GM21529 (cell line): ENCODE measurements around the gene ACOXL.

Source experiments
- ATAC-seq: cut with Tn5 transposase; IDR thresholded peaks from one replicate; pipeline ENCODE4 v1.9.1; 2021; ENCODE audit not compliant: unreplicated experiment

The ACOXL gene

DNA sequence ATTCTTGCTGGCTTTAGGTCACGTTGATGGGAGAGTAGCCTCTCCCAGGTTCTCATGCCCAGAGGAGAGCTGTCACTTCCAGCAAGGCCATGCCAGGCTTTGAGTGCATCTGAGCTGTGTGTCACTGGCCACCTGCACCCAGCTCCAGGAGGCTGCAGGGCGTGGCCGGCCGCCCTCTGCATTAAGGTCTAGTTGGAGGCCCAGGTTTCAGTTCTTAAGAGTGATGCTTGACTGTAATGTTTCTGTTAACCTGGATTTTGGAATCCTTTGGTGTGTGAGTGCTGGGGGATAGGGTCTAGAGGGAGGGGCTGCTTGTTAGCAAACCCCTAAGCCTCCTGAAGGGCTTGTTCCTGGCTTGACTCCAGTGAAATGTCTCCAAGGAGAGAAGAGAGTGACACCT, 140.1 kb downstream of the ACOXL start:
- no peak for ATAC-seq

DNA sequence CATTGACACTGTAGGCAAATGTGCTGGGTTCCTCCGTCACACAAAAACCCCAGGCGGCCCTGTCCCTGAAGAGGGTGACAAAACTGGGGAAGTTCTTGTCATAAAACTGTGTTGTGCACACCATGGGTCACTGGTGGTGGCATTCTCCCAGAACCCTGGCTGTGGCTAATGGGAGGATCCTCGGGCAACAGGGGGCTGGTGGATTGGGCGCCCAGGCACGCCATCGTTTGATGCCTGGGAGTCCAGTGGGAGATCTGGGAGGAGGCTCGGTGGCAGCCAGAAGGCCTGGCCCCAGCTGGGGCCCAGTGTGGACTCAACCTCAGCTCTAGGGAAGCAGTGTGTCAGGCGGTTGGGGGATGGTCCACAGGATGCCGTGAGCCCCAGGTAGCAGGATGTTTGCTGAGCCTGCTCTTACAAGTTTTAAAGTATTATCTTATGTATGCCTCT, 140.7 kb downstream of the ACOXL start:
- no peak for ATAC-seq

DNA sequence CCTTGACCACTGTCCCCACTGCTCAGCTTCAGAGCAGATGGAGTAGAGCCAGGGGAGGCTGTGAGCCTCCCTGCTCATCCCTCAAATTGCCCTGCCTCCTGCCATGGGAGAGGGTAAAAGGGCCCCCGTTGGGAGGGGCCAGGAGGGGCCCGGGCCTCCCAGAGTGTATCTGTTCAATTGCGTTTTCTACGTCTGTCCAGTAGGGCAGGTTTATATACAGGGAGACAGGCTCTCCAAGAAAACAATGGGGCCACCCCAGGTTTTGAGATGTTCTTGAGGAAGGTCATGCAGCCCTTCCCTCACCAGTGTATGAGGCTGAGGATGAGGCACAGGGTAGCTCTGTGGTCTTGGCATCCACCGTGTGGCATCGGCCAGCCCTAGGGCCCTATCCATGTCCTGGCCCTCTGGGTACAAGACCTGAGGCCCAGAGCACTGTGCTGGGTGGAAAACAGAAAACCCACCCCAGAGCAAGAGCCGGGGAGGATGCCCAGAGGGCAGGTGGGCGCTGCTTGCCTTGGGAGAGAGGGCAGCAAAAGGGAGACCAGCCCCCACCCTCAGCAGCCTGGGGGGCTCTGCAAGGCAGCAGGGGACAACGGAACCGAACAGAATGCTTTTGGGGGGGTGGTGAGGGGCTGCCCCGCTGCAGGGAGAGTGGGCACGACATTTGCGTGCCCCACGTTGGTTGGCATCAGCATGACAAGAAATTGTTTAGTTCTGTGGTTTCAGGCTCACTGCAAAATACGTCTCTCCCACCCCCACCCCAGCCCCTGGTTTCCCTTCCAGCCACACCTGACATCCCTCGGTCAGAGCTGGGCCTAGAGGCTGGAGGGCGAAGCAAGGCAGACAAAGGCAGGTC, 141.5 kb downstream of the ACOXL start:
- ATAC-seq, result no peak

DNA sequence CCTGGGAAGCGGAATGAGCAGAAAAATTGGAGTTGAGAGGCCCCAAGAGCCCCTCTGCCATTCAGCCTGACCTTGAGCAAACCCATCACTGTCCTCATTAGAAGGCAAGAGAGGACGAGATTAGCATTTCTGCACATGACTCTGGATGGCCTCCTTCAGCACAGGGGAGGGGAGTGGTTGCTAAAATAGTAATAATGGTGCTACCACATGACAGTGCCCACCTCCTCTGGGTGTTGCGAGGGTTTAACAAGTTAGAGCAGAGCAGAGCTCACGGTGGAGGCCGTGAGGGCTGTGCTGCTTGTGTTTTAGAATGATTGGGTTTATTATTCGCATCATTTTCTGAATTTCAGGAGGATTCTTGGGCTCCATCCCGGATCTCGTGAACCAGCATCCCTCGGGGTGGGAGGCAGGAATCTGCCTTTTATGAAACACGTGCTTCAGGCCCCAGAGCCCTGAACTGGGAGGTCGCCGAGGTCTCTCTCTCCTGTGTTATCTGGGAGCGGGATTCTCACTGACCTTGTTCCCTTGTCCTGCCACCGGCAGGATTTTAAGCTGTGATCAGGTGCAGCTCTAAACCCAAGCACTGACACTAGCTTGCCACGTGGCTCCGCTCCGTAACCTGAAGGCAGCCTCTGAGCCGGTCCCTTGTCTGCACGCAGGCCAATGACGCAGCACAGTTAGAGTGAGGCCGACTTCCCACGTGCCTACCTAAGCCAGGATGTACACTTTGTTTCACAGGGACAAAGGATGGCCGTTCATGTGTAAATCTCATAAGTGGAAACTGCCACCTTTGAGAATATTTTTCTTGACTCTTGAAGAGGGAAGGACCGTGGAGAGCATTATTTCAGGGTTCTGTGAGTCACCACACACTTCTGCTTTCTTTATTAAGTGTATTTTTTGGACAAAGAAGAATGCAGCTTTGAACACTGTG, 142.3 kb downstream of the ACOXL start:
- peak; percentile 68 for ATAC-seq

DNA sequence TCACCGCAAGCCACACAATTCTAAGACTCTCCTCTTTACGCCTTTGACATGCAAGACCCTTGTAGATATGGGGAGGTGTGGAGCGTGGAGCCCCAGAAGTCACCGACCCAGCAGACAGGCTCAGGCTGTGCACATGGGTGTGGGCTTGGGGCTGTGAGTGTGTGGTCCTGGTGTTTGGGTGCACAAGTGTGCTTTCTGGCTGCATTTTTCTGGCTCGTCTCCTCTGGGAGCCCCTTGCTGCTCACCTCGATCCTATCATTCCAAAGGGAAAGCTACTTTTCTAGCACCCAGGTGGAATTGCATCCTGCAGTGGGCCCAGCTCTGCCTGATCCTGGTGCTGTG, 143.0 kb downstream of the ACOXL start:
- ATAC-seq, result no peak

DNA sequence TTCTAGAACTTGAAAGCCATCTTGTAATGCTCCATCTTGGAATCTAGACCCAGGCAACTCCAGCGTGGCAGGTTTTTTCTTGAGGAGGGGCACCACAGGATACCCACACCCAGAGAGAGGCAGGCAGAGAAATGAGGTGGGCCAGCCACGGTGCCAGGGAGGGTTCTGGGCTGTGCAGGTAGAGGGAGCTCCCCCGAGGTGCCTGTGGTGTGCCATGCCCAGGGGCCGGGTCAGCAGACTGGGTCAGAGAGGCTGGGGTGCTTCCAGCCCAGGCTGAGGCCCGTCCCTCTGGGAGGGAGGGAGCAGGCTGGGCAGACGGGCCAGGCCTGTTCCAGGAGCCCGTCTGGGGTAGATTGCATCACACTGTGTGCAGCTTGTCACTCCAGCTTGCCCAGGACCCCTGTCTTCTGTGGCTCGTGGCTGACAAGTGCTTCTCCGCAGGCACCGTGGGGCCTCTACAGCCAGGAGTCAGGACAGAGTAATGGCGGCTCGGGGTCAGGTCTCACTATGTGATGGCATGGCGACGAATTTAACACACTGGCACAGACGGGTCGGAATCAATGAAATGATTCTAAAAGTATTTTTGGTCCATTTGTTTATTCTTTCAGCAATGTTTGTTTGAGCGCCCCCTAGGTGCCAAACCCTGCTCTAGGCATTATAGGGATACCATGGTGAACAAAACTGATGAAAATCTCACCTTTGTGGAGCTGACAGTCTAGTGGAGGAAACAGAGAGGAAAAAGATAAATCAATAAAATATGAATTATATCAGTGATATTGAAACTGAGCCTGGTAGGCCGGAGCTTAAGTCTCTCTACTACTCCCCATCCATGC, 144.0 kb downstream of the ACOXL start:
- ATAC-seq, result no peak

DNA sequence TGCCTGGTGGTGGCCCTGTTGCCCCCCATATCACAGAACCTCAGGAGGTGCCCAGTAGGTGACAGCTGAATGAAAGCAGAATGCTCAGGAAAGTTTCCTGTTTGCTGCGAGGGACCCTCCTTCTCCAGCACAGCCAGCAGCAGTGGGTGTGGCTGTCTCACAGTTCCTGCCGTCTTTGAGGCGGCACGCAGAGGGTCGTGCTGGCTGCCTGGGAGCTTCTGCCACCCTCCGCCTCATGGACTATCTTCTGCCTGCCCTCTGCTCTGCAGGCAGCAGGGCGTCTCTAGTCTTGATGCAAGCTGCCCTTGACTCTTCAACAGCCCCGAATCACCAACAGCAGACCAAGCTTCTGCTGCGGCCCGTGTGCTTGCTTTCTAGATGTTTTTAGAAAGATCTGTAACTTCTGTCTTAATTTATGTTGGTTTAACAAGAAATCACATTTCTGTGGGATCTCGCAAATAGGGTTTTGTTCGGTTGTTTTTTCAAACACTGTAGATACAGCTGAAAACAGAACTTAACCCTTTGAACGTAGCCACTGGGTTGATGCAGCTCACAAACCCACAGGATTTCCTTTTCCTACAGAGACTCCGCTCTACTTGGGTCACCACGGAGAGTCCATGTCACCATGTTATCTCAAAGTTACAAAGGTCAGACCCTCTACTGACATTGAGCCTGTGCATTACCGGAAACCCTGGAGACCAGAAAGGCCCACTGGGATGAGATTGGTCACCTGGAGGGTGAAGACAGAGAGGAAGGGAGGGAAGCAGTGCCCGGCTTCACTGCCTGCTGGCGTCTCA, 144.9 kb downstream of the ACOXL start:
- ATAC-seq, result no peak

DNA sequence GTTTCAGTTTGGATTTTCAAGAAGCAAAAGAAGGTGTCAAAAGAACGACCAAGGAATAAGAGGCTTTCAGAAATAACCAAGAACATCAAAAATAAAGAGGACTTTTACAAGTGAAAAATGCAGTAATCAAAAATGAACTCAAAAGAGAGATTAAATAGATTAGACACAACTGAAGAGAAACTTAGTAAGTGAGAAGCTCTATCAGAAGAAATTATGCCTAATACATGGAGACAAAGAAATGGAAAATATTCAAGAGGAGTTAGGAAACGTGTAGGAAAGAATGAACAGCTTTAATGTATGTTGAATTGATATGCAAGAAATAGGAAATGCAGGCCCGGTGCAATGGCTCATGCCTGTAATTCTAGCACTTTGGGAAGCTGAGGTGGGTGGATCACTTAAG, 145.8 kb downstream of the ACOXL start:
- no peak for ATAC-seq

DNA sequence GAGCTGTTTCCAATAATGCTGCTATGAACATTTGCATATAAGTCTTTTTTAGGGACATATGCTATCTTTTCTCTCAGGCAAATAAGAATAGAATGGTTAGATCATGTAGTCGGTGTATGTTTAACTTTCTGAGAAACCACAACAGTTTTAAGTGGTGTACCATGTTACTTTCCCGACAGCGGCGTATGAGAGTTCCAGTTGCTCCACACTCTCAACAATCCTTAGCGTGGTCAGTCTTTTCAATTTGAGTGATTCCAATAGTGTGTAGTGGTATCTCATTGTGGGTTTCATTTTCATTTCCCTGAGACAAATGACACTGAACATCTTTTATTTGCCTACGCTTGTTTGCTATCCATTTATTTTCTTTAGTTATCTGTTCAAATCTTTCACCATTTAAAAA, 149.5 kb downstream of the ACOXL start:
- no peak for ATAC-seq

DNA sequence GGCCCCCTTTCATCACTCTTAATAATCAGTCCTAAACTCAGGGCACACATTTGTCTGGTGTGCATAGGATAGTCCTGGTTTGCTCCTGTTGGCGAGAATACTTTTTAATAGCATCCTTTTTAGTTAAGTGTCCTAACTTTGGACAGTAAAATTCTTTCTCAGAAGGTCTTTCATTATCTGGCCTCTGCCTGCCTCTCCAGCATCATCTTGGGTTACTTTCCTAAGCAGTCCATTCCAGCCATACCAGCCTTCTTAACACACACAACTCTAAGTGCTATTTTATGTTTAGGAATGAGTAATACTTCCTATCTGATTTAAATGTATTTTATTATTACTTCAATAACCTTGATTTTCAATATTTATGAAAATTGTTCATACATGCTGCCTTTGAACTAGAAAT, 151.0 kb downstream of the ACOXL start:
- no peak for ATAC-seq

DNA sequence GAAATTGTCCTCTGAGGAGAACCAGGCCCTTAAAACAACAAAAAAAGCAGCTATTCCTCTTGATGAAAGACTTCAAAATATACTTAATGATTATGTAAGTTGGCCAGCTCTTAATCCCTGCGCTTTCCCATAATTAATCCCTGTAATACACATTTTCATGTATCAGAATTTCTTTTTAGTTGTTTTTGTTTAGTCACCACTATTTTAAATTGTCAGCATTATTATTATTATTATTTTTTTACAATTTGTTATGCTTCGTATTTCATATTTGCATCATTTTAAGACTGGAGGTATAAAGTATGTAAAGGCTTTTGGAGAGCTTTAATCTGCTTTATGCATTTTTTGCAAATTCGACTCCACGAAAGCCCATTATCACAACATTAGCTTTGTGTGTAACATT, 152.9 kb downstream of the ACOXL start:
- no peak for ATAC-seq

DNA sequence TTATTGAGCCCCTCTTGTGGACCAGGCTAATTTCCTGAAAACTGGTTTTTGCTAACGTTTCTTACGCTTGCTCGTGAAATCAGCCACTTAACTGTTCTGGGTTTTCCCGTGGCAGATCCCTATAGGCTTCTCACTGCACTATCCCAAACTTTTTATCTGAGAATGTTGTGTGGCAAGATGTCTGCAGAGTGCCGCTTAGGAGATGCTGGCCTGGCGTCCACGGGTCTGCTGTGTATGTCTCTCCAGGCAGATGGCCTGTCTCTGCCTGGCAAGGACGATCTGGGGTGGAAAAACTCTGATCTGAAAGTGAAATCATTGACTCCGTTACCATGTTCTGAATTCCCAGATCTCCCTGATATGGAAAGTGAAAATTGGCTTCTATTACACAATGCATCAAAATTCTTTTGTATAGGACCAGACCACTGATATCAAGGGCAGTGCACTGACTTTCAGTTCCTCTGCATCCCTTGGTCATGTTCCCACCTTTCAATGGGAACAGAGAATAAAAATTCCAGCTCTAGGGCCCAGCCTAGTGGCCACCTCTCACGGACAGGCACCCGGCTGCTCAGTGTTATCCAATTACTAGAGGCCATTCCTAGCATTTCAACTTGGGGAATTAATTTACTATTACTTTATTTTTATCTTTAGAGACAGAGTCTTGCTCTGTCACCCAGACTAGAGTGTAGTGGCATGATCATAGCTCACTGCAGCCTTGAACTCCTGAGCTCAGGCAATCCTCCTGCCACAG, 154.6 kb downstream of the ACOXL start:
- no peak for ATAC-seq

DNA sequence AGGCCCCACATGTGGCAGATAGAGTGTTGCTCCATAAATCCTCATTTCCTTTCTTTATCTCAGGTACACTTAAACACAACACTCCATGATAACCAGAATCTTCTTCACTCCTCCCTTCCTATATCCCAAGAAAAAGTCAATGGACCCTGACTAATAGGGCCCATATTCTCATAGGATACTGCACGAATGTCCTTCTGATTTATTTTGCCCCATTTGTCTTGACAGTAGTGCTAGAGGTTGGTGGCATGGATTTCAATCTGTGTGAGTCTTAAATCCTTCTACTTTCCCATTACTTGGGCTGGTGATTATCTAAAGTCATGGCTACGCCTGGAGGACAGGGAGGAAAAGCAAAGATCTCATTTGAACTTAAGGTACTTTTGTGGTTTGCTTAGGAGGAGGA, 156.0 kb downstream of the ACOXL start:
- ATAC-seq, result no peak

DNA sequence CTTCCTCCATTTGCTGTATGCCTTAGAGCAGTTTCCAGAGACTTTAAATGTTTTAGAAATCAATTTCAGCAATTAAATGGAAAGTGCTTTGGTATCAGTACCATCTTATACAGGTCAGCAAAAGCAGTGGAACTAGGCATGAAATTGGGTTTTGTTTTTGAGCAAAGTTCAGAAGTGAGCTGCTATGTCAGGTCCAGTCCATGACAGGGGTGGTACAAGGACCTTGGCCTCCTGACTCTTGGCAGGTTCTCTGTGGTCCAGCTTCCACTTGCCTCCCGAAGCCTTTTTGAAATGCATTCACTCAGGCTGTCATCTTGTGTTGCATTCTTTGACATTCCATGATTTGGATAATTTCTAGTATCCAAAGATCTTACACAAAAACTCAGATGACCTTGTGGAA, 159.3 kb downstream of the ACOXL start:
- ATAC-seq, result no peak

DNA sequence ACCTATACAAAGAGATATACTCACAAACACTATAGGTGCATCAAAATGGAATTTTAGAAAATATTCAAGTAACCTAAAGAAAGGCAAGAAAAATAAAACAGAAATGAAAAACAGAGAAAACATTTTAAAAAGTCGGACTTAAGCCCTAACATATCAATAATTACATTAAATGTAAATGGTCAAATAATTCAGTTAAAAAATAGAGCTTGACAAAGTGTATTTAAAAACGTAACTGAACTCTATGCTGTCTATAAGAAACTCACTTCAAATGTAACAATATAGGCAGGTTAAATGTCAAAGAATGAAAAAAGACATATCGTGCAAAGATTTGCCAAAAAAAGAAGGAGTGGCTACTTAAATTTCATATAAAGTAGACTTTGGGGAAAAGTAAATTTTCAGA, 163.9 kb downstream of the ACOXL start:
- ATAC-seq, result no peak

DNA sequence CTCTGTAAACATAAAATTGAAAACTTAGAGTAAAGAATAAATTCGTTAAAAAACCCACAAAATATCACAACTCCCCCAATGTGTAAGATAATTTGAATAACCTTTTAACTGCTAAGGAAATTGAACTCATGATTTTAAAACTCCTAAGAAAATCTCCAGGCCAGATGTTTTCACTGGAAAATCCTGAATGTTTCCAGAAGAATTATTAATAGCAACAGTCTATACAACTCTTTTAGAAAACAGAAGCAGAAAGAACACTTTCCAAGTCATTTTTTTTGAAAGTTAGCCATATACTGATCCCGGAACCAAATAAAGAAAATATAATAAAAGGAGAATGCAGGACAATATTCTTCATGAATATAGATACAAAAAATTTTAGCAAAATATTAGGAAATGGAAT, 165.6 kb downstream of the ACOXL start:
- ATAC-seq, result no peak

DNA sequence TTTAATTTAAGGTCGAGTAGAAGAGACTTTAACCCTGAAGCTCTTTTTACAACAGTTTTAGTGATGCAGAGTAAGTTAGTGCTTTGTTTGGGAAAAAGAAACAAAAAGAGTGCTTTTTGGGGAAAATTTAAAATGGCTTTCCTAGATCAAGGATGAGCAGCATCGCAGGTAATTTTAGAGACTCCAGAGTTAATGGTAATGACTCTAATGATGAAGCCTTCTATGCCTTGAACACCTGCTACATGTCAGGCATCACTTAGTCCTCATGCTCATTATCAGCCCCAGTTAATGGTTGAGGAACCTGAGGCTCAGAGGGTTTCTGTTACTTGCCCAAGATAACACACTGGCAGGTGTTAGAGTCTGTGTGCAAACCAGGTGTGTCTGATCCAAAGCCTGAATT, 167.8 kb downstream of the ACOXL start:
- ATAC-seq, result no peak

DNA sequence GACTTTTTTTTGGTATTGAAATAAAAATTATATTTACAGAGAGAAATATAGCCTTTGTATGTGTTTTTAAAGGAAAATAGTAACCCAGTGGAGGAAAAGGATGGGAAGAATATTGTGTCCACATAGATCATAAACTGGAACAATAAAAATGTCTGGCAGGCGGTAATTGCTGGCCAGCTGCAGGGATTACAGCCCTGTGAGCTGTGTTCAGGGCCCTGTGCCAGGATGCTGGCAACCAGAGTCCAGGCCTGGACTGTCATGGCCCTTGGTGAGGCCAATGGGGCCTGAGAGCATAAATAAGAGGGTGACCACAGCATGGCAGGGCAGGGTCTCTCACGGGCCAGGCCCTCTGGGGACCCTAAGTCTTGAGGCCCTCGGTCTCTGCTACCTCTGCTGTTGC, 171.2 kb downstream of the ACOXL start:
- no peak for ATAC-seq

DNA sequence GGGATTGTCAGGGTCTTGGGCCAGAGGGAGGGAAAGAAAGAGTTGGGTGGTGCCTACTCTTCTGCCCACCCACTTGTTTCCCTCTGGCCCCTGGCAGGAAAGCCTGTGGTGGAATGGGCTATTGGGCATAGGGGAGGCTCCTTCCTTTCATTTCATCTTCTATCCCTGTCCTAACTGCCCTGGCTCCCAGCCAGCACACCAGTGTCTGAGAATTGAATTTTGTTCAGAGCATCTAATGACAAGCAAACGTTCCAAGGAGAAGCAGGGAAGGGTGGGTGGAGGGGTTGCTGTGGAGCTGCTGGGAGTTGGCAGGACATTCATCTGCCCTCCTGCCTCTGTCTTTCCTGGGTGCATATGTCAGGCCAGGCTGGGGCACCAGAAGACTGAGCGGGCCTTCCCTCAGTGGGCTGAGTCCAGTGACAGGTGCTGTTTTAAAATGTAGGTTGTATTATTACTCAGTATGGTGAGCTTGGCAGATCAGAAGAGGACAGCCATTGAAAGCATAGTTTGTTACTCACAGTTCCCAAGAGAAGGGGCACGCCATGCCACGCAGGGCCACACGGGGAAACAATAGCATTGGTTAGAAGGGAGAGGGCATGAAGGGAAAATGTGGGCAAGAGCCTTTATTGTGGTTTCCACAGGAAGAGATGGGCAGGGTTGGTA, 171.9 kb downstream of the ACOXL start:
- no peak for ATAC-seq
